ENCODE measurements around the gene DUS3L.

DUS3L gene, protein sequence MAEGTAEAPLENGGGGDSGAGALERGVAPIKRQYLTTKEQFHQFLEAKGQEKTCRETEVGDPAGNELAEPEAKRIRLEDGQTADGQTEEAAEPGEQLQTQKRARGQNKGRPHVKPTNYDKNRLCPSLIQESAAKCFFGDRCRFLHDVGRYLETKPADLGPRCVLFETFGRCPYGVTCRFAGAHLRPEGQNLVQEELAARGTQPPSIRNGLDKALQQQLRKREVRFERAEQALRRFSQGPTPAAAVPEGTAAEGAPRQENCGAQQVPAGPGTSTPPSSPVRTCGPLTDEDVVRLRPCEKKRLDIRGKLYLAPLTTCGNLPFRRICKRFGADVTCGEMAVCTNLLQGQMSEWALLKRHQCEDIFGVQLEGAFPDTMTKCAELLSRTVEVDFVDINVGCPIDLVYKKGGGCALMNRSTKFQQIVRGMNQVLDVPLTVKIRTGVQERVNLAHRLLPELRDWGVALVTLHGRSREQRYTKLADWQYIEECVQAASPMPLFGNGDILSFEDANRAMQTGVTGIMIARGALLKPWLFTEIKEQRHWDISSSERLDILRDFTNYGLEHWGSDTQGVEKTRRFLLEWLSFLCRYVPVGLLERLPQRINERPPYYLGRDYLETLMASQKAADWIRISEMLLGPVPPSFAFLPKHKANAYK

DNA sequence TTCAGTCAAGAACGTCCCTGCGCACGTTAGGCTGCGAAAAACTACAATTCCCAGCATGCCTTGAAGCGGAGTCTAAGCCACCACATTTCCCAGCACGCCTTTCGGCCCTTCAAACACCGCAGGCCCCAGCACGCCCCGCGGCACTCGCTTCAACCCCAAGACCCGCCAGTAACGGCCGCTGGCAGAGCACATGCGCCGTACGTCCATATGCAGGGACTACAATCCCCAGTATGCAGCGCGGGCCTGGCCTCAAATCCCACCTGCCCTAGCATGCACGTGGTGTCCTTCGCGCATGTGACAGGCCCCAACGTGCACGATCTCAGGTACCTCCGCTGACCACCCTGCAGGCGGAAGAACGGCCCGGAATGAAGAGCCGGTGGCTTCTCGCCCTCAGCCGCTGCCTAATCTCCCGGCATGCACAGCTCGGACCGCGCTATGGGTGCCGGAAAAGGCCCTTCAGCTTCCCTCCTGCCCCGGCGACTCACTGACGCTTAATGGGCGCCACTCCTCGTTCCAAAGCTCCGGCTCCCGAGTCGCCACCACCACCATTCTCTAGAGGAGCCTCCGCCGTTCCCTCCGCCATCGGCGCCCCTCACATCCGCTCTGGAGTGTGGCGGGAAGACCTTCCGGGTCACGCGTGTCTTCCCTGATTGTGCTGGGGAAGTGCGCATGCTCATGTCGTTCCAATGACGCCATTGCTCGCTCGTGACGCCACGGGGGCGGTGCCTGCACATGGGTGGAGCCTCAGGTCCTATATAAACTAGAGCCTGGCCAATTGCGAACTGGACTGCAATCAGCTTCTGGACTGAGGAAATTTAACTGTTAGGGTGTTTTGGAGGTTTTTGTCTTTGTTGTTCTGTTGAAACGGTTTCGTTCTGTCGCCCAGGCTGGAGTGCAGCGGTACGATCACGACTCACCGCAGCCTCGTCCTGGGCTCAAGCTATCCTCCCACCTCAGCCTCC, at the start of gene DUS3L:
DUS3L (minus strand) TSS at position 605 of the 962 bp plus-strand sequence; CDS start at position 583, 22 bp downstream.
- peak; percentile 88 to 95 (median 91) for DNase-seq (ENCODE audit: low read depth in 3 of 3, low spot score in 1 of 3)

DNA sequence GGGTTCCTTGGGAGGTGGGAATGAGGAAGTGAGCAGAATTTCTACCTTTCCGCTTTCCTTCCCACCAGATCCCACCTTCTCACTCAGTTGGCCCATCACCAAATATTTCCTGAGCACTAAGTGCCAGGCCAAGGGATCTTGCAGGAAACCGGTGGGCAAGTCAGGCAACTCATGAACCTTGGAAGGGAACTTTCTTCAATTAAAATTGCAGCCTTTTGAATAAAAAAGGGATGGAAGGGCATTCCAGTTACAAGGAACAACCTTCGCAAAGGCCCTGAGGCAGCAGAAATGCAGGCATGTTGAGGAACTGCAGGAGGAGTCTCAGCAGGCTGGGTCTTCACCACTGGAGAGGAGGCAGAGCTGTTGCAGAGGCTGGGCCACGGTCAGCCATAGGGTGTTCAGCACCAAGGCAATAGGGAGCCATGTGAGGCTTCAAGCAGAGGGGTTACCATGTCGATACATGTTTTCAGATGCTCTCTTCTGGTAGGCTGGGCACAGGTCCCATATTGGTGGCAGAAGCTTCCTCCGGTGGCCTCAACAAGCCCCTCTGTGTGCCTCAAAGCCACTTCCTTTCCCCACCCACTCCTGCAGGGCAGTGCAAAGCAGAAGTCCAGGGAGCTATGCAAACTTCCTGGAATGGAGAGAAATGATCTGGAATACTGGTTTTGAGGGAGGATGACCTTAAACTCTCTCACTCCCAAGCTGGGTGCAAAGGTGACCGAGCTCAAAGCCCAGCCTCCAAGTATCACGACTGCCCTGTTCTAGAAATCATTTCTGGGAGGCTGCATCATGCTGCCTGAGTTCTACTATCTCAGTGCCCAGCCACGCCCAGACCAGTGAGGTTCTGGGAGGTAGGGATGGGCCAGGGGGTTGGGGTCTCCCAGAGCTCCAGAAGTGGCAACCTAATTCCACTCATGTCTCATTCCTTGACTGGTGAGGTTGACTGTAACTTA, 48.4 kb upstream of the DUS3L start, which contains the start of gene FUT6:
FUT6 (minus strand) TSS at position 638 of the 953 bp plus-strand sequence. CDS start 7,135 bp downstream, outside the sequence.
- DNase-seq (ENCODE audit: low read depth in 3 of 3, low spot score in 1 of 3) = no peak

DNA sequence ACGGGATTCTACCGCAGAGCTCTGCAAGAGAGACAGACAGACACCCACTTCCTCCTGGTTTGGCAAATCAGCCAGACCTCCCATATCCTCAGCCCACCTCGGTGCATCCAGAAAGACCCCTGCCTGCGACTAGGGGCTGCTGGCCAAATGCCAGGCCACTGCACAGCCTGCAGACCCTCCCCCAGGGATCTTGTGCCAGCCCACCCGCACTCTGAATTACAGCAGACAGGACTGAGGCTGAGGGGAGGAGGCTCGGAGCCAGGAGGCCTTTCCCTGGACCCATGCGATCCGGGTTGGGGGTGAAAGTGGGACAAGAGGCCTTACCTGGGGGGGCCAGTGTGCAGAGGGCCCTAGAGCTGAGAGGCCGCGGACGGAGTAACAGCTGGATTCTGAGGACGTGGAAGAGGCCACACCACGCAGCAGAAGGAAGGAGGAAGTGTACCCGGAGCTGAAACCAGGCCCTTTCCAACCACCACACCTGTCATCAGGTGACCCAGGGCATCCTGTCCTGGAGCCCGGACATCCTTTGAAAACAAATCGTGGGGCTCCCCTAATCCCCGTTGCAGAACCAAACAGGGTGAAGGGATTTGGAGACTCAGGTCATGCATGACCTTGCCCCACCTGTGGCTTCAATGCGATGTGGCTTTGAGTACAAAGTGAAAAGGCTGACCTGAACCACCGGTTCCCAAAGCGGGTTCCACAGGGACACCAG, 47.5 kb upstream of the DUS3L start:
- no peak for DNase-seq (ENCODE audit: low read depth in 3 of 3, low spot score in 1 of 3)

DNA sequence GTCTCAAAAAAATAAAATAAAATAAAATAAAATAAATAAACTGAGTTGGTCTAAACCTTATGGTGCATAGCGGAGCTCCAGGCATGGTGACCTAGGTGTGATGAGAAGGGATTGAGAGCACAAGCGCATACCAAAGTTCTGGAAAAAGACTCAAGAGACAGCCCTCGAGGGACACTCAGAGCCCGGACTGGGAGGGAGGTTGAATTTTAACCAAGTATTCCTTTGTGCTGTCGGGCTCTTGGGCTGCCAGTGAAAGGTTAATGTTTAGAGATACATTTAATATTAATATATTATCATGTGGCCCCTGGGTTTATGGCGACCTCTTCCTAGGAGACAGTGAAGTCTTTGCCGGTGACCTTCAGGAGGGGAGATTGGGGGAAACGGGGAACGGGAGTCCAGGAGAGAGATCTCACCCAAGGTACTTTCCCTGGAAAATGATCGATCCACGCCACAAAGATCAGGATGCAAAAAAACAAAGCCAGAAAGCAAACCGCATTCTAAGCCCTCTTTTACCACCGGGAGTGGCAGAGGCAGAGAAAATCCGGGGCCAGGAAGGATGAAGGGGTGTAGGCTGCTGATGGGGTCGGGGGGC, 46.9 kb upstream of the DUS3L start:
- no peak for DNase-seq (ENCODE audit: low read depth in 3 of 3, low spot score in 1 of 3)

DNA sequence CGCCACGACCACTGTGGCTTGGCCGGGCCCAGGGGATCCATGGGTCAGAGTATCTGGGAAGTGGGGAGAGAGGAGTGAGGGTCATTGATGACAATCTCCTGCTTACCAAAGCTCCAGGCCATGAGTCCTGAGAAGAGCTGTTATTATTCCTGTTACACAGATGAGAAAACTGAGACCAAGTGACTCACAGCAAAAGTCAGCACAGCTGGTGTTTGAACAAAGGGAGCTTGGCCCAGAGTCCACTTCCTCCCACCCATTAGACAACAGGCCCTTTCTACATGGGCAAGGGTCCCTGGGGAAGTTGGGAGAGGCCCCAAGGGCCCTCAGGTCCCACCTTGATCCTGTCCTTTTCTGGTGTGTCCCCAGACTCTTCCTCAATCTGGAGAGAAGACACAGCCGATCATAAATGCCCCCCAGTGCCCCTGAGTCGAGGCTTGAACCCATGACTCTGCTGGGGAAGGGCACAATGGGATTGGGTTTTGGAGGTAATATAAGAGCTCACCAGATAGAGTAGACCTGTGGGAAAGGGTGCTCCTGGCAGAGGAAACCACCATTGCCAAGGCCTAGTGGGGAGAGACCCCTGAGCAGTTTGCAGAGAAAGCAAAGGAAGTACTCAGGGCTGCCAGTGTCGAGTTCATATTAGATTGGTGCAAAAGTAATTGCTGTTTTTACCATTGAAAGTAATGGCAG, 41.7 kb upstream of the DUS3L start:
- no peak for DNase-seq (ENCODE audit: low read depth in 3 of 3, low spot score in 1 of 3)

DNA sequence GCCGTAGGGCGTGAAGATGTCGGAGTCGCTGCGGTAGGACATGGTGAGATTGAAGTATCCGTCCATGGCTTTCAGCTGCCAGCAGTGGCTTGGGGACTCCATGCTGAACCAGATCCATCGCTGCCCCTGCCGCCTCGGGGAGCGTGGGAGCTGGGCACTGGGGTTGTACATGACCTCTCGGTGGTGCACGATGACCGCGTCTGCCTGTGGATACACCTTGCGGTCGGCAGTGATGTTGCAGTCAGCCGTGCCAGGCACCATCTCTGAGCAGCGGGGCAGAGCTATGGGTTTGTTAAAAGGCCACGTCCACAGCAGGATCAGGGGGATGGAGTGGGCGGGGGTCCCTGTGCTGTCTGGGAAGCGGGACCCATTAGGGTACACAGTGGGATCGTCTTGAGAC, 41.1 kb upstream of the DUS3L start:
- DNase-seq (ENCODE audit: low read depth in 3 of 3, low spot score in 1 of 3) = no peak

DNA sequence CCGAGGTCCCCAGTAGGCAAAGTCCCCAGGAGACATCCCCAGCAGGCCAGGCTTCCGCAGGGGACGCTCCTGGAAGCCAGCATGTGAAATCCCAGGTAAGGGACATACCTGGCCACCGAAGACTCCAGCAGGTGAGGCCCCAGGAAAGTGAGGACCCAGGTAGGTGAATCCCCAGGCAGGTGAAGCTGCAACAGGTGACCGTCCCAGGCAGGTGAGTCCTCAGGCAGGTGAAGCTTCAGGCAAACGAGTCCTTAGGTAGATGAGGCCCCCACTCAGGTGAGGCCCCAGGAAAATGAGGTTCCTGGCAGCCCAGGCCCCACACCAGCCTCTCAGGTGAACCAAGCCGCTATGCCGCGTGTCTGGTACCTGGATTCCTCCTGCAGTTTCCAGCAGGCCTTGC, 40.2 kb upstream of the DUS3L start:
- DNase-seq (ENCODE audit: low read depth in 3 of 3, low spot score in 1 of 3) = no peak

DNA sequence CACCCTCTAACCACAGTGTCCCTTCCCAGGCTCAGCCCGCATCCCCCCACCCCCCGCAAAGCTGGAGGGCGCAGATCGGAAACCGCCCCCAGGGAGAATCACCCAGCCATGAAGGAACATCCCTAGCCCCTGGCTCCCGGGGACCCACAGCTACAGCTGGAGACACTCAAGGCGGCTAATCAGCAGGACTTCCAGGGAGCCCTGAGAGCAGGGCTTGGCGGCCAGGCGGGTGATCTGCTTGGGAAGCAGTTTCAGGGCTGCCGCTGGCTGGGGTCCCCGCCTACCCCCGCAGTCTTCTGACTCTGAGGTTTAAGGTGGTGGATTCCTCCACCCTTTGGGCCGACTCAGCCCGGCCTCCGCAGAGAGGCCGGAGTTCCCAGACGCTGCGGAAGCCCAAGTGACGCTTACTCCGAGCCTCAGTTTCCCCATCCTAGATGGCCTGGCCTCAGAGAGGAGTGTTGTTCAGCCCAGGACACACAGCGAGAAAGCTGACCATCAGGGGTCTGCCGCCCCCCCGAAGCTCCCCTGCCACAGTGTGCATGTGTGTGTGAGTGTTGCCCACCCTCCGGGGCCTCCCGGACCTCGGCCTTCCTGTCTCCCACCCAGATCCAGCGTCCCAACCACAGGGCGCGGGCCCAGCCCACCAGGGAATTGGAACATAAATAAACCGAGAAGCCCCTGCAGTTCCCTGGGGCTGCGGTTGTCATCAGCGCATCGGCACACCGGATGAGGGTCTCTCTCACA, 38.8 kb upstream of the DUS3L start:
- DNase-seq (ENCODE audit: low read depth in 3 of 3, low spot score in 1 of 3) = no peak

DNA sequence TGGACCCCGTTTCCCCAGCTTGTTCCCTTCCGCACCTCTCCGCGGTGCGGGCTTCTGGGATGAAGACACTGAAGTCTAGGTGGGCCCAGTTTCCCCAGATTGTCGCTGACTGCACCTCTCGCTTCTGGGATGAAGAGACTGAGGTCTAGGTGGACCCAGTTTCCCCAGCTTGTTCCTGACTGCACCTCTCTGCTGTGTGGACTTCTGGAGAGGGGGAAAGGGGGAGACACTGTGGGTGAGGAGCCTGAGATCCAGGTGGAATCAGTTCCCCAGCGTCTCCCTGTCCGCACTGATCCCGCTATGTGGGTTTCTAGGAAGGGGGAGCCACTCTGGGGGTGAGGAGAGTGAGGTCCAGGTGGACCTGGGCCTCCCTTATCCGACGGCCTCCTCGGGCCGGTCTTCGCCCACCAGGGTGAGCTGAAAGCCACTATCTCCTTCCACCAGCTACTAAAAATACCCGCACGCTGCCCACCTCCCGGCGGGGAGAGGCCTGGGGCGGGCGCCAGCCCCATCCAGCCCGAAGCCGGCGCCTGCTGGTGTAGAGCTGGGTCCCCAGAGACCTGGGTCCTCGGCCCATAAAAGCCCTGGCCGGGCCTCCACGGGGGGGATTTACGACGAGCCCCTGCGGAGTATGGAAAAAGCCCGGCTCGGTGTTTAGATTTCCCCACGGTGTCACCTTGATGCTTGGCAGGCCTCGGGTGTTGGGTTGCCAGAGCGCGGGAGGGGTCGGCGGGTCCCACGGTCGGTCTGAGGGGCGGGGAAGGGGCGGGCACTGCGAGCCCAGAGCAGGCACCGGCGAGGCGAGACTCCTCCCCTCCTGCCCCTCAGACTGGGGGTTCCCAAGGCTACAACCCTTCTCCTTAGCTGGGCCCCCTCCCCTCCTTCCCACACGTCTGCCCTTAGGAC, 38.0 kb upstream of the DUS3L start:
- DNase-seq (ENCODE audit: low read depth in 3 of 3, low spot score in 1 of 3) = no peak

DNA sequence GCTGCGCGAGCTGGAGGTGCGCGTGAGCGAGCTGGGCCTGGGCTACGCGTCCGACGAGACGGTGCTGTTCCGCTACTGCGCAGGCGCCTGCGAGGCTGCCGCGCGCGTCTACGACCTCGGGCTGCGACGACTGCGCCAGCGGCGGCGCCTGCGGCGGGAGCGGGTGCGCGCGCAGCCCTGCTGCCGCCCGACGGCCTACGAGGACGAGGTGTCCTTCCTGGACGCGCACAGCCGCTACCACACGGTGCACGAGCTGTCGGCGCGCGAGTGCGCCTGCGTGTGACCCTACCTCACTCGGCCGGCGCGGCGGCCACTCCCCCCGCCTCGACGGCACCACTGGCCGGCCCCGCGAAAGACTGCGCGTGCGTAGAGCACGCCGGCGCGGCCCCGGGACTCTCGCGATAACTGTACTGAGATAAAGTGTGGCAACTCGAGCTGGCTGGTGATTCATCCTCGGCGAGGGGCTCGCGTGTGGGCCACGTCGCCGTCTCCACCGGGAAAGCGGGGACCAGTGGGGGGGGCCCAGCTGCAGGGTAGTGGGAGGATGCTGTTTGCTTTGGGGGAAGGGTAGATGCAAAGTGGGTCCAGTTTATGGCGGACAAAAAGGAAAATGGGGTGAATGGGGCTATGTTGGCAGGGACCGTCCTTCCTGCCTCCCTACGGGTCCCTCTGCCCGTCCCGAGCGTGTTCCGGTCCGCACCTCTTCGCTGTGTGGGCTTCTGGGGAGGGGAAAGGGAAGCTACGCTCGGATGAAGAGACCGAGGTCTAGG, 37.1 kb upstream of the DUS3L start:
- peak; percentile 79 to 96 (median 91) for DNase-seq (ENCODE audit: low read depth in 3 of 3, low spot score in 1 of 3)

DNA sequence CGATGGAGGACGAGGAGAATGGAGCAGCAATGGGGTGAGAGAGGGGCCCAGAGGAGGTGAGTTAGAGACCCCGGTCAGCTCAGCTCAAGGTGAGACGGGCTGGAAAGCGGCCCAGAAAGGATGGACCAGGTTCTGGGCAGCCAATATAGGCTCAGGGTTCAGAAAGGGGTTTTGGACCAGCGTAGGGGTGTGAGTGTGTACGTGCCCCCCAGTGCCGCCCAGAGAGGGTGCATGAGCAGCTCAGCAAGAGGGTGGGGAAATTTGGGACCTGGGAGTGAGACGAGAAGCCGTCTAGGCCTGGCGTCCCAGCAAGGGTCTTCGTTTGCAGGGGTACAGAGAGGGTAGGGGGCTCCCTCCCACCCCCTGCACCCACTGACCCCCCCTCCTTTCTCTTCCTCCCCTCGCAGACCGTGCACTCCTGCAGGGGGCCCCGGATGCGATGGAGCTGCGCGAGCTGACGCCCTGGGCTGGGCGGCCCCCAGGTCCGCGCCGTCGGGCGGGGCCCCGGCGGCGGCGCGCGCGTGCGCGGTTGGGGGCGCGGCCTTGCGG, 36.5 kb upstream of the DUS3L start:
- DNase-seq (ENCODE audit: low read depth in 3 of 3, low spot score in 1 of 3) = no peak

DNA sequence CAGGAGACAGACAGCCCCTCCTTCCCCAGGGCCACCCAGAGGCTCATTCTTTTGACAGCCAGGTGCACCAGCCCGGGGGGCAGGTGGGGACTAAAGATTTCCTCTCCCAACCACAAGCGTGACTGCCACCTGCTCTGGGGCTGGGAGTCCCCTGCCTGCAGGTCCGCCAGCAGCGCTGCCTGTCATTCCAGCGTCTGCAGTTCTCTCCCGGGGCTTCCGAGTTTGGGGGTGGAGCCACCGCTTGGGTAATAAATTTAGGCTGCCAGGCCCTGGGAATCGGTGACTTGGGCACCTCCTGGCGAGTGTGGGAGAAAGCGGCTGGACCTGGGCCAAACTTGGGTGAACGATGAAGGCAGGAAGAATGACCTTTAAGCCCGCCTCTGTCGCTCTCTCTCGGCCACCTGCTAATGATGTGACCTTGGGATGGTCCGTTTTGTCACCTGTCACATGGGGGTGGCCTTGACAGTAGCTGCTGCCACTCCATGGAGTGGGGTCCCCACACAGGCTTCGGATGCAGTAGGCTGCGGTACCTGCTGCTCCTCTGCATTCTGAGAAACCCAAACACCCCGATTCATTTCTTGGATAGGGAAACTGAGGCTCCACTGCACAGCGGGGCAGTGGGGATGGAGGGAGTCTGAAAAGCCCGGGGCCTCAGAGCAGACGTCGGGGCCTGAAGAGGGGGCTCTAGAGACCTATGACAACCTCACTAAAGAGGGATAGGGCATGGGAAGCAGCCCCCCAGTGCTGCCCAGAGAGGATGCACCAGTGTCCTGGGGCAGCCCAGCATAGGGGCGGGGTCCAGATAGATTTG, 35.8 kb upstream of the DUS3L start:
- no peak for DNase-seq (ENCODE audit: low read depth in 3 of 3, low spot score in 1 of 3)

DNA sequence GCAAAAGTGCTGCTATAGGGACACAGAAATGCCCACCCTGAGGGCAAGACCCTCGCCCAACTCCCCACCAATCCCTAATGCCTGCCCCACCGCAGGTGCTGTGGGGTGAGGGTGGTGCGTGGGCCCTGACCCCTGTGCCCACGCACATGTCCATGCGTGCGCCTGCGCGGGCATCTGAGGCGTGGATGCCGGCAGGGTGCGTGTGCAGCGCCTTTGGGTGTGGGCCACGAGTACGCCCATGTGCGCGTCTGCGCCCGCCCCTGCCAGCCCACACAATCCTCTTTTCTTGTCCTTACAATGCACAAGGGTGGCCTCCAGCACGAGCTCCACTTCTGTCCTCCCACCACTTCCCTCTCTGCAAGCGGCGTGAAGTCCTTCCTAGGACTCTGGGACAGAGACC, 34.2 kb upstream of the DUS3L start:
- no peak for DNase-seq (ENCODE audit: low read depth in 3 of 3, low spot score in 1 of 3)

DNA sequence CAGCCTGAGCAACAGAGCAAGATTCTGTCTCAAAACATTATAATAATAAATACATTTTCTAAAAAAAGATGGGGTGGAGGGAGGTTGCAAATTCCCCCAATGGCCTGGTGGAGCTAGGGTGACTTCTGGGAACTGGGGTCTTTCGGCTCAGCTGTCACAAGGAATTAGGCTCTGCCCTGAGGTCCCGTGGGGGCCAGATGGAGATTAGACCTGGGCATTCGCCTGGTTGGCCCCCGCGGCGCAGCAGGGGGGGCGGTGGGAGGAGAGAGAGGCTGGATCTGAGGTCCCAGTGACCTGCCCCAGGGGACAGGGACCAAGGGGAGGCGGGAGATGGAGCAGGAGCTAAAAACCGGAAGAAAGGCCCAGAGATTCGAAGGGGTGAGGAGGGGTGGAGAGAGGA, 33.8 kb upstream of the DUS3L start:
- DNase-seq (ENCODE audit: low read depth in 3 of 3, low spot score in 1 of 3) = no peak
